HG03575 (cell line): ENCODE data around the gene LSP1.

Experiments used
- ATAC-seq: cut with Tn5 transposase; IDR thresholded peaks from one replicate; pipeline ENCODE4 v1.9.1; 2021; ENCODE audit not compliant: unreplicated experiment, insufficient number of reproducible peaks, low FRiP score; ENCODE audit errors: extremely low read depth

LSP1 gene

DNA sequence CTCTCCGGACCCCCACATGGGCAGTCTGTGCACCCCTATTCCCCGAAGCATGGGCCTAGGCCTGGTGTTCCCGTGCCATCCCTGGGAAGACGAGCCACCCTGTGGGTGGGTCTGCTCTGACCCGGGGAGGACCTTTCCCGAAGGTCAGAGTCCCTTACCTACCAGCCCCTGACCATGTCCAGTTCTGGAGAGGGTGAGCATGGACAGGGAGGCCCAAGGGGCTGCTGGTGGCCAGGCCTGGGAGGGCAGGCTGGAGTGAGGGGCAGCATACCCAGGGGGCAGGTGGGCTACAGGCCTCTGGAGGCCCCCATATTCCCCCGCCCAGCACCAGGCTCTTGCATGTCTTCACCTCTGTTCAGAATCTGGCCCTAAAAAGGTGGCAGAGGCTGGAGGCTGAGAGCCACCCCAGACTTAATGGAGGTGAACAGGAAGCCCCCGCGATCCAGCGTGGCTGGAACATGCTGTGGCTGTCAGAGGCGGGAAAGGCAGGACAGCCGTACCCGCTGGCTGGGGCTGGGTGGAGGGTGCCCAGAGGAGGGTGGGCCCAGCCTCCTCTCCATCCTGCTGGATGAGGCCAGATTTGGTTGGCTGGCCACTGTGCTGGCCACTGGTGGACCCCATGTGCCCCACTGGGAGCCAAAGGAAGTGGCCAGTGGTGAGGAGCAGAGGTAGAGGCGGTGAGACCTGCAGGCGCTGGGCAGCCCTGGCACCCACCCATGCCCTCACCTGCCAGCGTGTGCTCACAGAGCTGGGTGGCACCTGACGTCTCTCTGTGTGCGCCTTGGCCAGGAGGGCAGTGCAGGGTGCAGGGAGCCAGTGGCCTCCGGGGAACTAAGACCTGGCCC is 29.3 kb upstream of the LSP1 start:
- no peak for ATAC-seq

DNA sequence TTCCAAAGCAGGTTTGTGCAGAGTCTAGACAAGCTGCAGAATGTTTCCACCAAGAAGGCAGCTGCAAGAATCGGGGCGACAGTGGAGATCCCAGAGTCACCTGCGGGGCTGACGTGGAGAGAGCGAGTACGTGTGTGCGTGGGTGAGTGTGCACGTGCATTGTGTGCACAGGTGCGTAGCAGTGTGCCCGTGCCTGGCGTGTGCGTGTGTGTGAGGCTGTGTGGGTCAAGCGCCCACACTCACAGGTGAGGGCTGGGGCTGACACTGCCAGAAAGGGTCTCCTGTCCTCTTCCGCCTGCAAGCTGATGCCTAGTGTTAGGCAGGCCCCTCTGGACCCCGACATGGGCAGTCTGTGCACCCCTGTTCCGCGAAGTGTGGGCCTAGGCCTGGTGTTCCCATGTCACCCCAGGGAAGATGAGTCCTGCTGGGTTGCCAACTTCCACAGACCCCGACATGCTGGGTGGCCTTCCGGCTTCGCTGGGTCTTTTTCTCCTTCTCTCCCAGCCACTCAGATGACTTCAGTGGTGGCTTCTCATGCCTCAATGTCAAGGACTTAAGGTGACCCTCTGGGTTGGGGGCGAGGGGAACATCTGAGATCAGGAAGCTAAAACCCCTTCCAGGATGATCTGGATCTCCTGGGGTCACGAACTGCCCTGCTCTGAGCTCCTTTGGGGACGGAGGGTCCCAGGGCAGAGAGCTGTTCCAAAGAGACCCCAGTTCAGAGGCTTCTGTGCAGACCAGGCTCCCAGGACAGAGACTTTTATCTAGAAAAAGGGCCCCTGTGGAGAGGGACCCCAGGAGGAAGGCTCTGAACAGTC is 28.5 kb upstream of the LSP1 start:
- no peak for ATAC-seq

DNA sequence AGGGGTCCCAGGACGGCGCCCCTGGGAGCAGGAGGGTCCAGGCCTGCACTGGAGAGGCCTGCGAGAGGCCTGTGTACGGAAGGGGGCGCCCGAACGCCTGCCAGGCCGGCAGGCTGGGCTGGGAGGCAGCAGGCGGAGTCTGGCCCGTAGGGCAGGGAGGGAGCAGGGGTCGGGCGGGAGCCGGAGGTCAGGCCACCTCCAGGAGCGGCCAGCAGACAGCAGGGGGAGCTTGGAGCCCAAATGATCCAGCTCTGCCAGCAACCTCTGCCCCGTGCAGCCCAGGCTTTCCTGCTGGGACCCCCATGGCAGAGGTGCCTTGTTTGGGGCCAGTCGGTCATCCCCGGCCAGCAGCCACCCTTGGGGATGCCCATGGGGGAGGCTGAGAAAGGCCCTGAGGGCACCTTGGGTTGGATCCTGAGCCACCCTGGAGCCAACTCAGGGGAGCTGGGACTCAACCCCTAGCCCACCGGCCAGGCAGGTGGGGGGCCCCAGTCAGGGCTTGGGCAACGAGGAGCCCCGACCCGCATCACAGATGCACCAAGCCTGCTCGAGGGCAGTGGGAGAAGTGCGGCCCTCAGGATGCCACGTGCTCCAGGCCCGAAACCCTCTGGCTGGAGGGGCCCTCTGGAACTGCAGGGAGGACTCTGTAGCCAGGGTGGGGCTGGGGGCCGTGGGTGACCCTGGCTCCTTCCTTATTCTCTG is 27.7 kb upstream of the LSP1 start:
- ATAC-seq = no peak

DNA sequence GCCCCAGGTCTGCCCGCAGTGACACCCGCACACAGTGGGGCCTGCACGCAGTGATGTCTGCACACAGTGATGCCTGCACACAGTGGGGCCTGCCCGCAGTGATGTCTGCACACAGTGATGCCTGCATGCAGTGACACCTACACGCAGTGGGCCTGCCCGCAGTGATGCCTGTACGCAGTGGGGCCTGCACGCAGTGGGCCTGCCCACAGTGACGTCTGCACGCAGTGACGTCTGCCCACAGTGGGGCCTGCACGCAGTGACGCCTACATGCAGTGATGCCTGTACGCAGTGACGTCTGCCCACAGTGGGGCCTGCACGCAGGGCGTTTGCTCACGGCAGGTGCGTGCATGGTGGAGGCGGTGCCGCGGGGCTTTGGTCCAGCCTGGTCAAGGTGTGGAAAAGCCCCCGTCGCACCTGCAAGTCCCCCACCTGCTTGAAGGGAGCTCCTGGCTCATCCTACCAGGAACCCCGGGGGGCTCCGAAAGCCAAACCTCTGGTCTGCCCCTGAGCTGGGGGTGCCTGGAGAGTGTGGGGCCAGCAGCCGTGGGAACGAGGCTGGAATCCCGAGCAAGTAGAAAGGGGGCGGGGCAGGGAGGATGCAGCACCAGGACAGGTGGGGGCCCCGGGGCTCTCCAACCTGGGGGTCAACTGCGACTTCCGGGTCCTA is 27.0 kb upstream of the LSP1 start:
- no peak for ATAC-seq

DNA sequence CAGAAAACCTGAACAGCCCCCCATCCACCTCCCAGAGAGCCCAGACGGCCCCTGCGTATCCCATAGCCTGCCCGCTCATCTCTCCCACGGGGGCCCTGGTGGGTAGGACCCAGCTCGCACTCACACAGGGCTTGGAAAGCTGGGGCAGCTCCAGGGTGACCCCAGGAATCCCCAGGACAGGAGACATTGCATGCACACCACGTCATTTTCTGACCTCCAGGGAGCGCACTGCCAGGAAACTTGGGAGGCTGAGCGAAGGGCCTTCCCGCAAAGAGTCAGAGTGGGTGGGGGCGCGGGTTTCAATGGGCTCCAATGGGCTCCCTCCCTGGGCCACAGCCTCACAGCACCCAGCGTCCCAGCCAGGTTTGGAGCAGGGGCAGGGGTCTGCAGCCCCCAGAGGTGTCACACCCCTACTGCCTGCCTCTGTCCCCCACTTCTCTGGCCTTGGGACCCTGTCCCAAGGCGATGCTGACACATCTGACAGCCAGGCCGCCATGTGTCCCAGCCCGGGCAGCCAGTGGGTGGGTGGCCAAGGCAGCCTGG is 26.3 kb upstream of the LSP1 start:
- no peak for ATAC-seq

DNA sequence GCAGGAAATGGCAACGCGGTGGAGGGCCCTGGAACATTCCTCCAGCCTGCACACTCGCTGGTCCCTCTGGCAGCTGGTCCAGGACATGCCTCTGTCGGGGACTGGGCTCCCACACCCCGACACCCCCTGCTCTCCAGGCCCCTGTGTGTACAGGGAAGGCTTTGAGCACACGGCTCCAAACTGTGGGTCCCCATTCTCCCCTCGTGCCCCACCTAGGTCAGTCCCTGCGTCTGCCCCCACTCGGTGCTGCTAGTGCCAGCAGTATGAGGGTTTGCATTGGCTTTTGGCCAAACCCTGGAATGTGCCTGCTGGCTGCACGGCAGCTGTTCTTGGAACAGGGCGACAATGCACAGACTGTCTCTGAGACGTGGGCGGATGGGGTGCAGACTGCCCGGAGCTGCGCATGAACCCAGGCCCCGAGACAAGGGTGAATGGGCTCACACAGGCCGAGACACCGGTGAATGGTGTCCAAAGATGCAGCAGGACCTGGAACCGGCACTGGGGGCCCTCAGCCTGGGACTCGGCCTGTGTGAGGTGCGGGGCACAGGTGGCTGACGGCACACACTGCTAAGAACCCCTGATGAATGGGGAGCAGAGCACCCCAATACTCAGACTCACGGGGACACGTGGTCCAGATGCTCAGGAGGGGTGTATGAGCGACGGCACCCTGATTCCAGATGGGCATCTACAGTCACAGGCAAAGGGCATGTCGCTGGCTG is 25.6 kb upstream of the LSP1 start:
- no peak for ATAC-seq

DNA sequence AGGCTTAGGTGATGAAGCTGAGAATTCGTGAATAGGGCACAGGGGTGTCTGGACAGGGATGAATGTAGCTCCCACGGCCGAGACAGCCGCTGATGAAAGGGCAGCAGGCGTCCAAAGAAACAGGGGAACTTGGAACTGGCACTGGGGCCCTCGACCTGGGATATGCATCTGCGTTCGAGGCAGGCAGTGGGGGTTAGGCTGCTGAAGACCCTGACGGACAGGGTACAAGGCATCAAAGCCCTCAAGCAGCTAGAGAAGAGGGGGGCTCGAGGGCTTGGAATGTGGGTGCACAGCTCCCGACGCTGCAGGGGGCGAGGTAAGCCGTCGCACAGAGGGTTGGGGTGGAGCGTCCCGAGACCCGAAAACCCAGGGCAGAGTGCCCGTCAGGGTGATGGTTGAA is 25.0 kb upstream of the LSP1 start:
- no peak for ATAC-seq

DNA sequence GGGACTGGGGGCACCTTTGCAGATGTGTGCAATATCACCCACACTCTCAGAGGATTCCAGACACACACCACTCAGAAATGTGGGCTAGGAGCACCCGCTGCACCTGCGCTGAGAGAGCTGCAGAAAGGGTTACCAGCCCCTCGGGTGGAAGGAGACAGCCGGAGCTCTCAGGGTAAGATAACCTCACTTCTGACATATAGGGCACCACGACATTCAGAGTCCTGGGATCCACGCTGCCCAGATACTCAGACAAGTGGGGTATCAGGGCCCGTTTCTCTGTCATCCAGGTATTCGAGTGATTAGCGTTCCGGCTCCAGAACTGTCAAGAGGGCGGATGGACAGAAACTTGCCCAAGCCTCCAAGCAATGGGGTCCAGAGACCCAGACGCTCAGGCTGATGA is 24.3 kb upstream of the LSP1 start:
- no peak for ATAC-seq

DNA sequence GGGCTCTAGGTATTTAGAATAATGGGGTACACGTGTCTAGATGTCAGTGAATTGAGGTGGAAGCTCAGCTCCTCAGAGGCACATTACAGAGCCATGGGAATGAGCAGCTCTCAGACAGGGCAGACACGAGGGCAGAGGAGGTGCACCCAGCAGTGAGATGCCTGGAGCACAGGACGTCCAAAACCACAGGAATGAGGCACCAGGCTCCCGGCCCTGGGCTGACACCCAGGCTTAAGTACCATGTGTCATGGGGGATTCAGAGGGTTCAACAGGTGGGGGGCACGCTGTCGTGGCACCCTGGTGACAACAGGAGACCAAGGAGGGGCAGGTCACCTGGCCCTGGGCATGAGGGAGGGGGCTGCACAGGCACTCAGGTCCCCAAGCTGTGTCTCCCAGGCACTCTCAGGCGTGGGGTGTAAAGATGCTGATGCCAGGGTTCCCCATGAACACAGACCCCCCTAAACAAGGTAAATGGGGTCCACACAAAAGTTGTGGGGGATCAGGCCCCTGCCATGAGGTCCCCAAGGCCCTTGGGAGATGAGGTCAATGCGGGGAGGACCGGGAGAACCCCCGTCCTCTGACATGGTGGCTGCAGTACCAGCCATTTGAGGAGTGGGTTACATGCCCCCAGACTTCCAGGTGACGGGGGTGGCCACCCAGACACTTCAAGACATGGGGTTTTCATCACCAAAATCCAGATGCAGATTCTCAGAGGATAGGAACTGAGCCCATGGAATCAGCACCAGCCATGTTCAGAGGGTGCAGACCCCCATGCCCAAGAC is 23.7 kb upstream of the LSP1 start:
- no peak for ATAC-seq

DNA sequence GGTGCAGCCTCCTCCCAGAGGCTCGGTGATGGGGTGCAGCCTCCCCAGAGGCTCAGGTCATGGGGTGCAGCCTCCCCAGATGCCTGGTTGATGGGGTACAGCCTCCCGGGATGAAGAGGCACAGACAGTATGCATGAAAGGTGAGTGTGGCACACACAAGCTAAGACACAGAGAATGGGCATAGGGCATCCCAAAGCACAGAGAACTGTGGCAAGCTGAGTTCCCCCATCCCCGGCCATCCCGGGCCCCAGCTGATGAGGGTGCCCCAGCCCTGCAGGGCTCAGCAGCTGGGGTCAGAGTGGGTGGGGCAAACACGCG is 22.9 kb upstream of the LSP1 start:
- ATAC-seq = no peak

DNA sequence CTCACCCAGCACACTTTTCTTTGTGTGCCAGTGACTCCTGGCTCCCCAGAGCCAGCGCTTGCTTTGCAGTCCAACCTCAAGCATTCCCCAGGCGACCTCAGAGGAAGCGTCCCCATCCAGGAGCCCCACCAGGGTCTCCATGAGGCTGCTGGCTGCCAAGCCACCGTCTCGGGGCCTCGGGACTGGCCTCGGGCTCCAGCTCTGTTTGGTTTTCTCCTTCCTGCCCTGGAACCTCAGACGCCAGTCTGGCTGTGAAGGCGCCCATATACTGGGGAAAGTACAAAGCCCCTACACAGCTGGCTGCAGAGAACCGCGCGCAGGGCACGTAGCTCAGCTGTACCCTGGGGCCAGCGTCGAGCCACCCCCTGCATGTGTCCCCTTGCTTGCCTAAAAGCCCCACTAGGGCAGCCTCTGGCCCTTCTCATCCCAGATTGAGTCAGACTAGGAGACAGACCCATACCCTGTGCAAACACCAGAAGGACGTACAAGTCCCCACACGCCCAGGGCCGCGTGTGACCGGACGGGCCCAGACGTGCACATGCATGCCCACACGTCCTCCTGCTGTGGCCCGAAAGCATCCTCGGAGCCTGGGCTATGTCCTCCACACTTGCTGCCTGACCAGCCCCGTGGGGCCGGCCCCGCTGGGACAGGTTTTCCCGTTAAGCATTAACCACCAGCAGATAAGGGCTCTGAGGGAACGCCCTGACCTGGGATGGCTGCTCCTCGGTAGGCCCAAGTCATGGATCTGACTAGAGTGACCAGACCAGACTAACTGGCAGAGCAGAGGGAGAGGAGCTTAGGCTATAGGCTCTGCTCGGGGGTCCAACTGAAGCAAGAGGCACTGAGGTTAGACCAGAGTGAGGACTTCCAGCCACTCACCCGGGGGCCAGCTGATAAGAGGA is 22.3 kb upstream of the LSP1 start:
- ATAC-seq = no peak

DNA sequence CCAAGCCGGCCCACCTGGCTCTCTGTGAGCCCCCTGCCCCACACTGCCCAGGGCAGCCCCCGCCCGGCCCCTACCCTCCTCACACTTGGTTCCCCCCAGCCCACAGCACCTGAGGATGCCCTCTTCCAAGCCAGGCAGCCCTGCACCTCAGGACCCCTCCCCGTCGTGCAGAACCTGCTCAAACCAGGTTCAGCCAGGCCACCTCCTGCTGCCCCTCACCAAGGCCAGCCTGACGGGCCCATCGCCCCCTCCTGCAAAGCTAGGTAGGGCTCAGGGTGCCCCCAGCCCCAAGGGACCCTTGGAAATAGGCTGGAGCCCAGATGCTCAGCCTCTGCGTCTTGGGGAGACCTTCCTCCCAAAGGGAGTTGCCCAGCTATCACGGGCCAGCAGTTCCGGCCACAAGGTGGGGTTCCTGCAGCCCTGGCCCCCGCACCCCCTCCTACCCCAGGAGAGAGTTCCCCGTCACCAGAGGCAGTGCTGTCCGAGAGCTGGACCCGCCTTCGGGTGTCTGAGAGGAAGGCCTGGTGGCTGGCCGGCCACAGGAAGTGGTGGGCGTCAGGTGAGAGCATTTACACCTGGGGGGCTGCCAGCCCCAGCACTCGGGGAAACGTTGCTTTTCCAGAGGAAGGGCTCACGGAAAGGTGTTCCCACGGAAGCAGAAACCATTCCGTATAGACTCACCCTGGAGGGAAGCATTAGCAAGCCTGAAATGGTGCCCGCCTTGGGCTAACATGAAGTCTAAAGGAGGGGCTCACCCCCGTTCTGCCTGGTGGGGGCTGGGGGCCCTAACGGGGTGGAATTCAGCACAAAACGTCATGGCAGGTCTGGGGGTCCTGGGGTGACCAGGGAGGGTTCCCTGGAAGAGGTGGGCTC is 21.3 kb upstream of the LSP1 start:
- ATAC-seq = no peak

DNA sequence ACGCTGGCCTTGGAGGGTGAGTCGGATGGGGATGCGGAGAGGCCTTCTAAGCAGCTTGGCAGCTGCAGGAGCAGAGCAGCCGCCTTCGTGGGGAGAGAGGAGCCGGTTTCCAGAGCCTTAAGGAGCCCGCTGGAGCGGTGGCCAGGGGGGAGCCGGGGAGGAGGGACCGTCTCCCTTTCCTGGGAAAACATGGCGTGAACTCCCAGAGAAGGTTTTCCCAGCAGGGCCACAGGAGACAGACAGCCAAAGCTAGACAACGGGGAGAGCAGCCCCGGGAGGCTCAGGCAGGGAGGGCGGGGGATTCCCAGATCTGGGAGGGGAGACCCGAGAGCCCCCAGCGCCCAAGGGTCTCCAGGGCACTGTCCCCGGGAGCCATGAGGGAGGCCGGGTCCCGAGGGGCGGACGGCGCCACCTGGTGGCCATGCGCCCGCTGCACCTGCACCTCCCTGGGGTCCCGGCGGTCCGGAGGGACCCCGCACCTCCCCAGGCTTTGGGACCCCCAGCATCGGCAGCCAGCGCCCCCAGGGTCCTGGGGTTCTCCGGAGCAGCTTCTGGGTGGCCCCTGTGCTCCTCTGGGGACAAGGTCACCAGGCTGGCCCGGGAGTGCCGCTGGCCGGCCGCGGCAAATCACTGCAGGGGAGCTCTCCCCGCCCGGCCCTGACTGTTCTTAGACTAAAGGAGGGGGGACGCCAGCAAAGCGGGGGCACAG is 20.5 kb upstream of the LSP1 start:
- no peak for ATAC-seq

DNA sequence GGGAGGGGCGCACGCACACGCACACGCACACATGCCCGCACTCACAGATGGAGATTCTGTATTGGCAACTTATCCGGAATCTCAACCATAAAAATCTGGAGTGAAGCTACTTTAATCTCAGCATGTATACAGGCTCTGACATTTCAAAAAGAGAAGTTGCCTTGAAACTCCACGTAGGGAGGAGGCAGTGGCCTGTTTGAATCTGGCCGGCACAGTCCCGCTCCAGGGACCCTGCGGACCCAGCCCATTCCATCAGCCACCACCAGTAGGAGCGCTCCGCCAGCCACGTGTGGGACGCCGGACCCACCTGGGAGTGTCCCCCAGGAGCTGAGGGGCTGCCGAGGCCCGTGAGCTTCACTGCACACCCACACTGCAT is 20.0 kb upstream of the LSP1 start:
- no peak for ATAC-seq

DNA sequence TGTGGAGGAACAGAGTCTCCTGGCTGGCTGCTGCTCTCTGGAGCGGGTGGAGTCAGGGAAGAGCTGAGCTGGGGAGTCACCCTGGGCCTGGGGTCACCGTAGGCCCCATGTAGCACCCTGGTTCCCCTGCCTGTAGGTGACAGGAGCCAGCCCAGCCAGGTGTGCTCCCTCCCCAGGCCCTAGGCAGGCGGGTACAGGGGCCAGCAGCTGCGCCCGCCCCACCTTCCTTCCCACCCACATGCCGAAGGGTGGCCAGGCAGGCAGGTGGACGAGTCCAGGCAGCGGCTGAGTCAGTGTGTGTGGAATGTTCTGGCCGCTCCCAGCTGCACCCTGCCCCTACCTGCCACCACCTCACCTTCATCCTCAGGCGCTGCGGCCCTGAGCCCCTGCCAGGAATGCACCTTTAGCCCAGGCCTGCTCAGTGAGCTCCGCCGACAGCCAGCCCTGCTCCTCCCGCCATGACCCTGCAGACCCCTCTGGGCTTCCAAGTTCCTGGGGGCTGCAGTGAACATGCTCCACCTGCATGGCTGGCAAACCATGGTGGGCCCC is 18.7 kb upstream of the LSP1 start:
- ATAC-seq = no peak
